GM21423 (cell line): ENCODE measurements around the gene MYO15A.
"Not testable (repeated sequence)": the region's sequence is repeated elsewhere in the genome, so short reads cannot be mapped to it uniquely, and the experiment has no call there.

Experiments used
- ATAC-seq: cut with Tn5 transposase; IDR thresholded peaks from one replicate; pipeline ENCODE4 v1.9.1; 2021; ENCODE audit warnings: mild to moderate bottlenecking, moderate library complexity; ENCODE audit not compliant: unreplicated experiment

MYO15A gene

GRCh38 chr17:18208092-18208491 is 99.5 kb downstream of the MYO15A start:
- no peak for ATAC-seq

GRCh38 chr17:18213666-18214270 is 105.2 kb downstream of the MYO15A start:
- ATAC-seq, result no peak

- ATAC-seq, result not testable (repeated sequence)
Measured at GRCh38 chr17:18216906-18217305, 108.3 kb downstream of the MYO15A start.

GRCh38 chr17:18217412-18218015 is 109.0 kb downstream of the MYO15A start:
- no peak for ATAC-seq

GRCh38 chr17:18218756-18219415 is 110.3 kb downstream of the MYO15A start:
- no peak for ATAC-seq

GRCh38 chr17:18224053-18224386 is 115.5 kb downstream of the MYO15A start:
- ATAC-seq, result no peak

- ATAC-seq, result no peak
Measured at GRCh38 chr17:18224387-18225120, 116.0 kb downstream of the MYO15A start.

- ATAC-seq, result peak; percentile 86
Measured at GRCh38 chr17:18225121-18225641, 116.6 kb downstream of the MYO15A start, which contains the start of gene LLGL1. Gene LLGL1 (plus strand): TSS chr17:18225635. CDS start chr17:18225683, 48 bp downstream.

- ATAC-seq, result no peak
Measured at GRCh38 chr17:18225642-18226283, 117.2 kb downstream of the MYO15A start.

GRCh38 chr17:18226284-18226945 is 117.9 kb downstream of the MYO15A start:
- ATAC-seq, result no peak

- ATAC-seq, result no peak
Measured at GRCh38 chr17:18227635-18228034, 119.1 kb downstream of the MYO15A start.

- no peak for ATAC-seq
Measured at GRCh38 chr17:18228176-18228682, 119.7 kb downstream of the MYO15A start.

- no peak for ATAC-seq
Measured at GRCh38 chr17:18229254-18229653, 120.7 kb downstream of the MYO15A start.
